HL-60 (cell line): ENCODE data around the gene DNMT1.

Experiments used
- CTCF ChIP-seq: IDR thresholded peaks from one replicate; pipeline ENCODE4 v1.5.1; 2011; ENCODE audit warnings: low read length, control low read depth, inconsistent platforms; ENCODE audit not compliant: insufficient read depth
- GABPA ChIP-seq: IDR thresholded peaks from 2 replicates; pipeline ENCODE4 v1.6.1; 2012; ENCODE audit warnings: low read depth
- POLR2AphosphoS5 ChIP-seq: IDR thresholded peaks from 2 replicates; pipeline ENCODE4 v1.6.1; 2012; ENCODE audit warnings: low read depth
- REST ChIP-seq: IDR thresholded peaks from 2 replicates; pipeline ENCODE4 v1.6.1; 2012; ENCODE audit warnings: low read depth; ENCODE audit not compliant: insufficient replicate concordance

- TF ChIP-seq CTCF: no peak
- TF ChIP-seq POLR2AphosphoS5: no peak
- TF ChIP-seq REST: no peak
- TF ChIP-seq GABPA: no peak
Measured at GRCh38 chr19:10086591-10087192, 108.1 kb downstream of the DNMT1 start.
